PC-3 (cell line): ENCODE measurements around the gene EGLN1. TPM values are rescaled to one million over a fixed set of nuclear protein-coding genes. Genes with fewer than 3 reads are reported as not detected.
A peak's percentile ranks its signal among the peaks of the same experiment; 100 is the strongest.

Source experiments
- ATAC-seq: fragments of 200-7000 bp; cut with Tn5 transposase; 2 replicates; pipeline ENCODE4 v1.9.1; 2020; ENCODE audit warnings: mild to moderate bottlenecking, moderate library complexity
- BruUV-seq: library from RNA; stranded (reverse); fragments of 400-500 nt; replicated peaks from 2 replicates; lab custom pipeline; 2021; lab: Mats Ljungman, UMichigan
- CTCF ChIA-PET: fragments of 300-600 bp; sonication (Branson Sonifier 250); formaldehyde crosslinking; loops from one replicate; lab custom pipeline; 2022; ENCODE audit warnings: antibody characterized with exemption; lab: Charles Lee
- POLR2A ChIA-PET: fragments of 300-600 bp; sonication (Branson Sonifier 250); formaldehyde crosslinking; loops from one replicate; lab custom pipeline; 2022; ENCODE audit warnings: antibody characterized with exemption; ENCODE audit not compliant: unreplicated experiment; lab: Charles Lee
- DNase-seq: peaks from one replicate; pipeline ENCODE4 v3.0.0-alpha.2; 2015
- H2AFZ ChIP-seq: fragments of 300-600 bp; sonication (generic); 2 replicates; pipeline ENCODE4 v1.6.0; 2016; ENCODE audit warnings: antibody characterized with exemption, low read length
- H3F3A ChIP-seq: fragments of 300-600 bp; sonication (generic); one replicate; pipeline ENCODE4 v1.6.0; 2017; ENCODE audit warnings: antibody characterized with exemption, low read length, control low read depth, mild to moderate bottlenecking; ENCODE audit not compliant: unreplicated experiment
- H3K27ac ChIP-seq: fragments of 300-600 bp; sonication (generic); 2 replicates; pipeline ENCODE4 v1.5.1; 2016; ENCODE audit warnings: mild to moderate bottlenecking, low read length
- H3K27me3 ChIP-seq: fragments of 300-600 bp; sonication (generic); 2 replicates; pipeline ENCODE4 v1.6.1; 2016; ENCODE audit warnings: low read length, mixed read lengths
- H3K36me3 ChIP-seq: fragments of 300-600 bp; sonication (generic); 2 replicates; pipeline ENCODE4 v1.6.1; 2016; ENCODE audit warnings: low read depth, mixed run types, low read length, mixed read lengths
- H3K4me1 ChIP-seq: fragments of 300-600 bp; sonication (generic); 2 replicates; pipeline ENCODE4 v1.5.1; 2016; ENCODE audit warnings: low read length; ENCODE audit not compliant: insufficient read depth
- H3K4me2 ChIP-seq: fragments of 300-600 bp; sonication (generic); 2 replicates; pipeline ENCODE4 v1.6.0; 2016; ENCODE audit warnings: low read length
- H3K4me3 ChIP-seq: fragments of 300-600 bp; sonication (generic); 2 replicates; pipeline ENCODE4 v1.5.1; 2016; ENCODE audit warnings: mild to moderate bottlenecking, low read length, mixed read lengths
- H3K79me2 ChIP-seq: fragments of 300-600 bp; sonication (generic); 2 replicates; pipeline ENCODE4 v1.6.1; 2017; ENCODE audit warnings: low read length, mixed read lengths
- H3K9ac ChIP-seq: fragments of 300-600 bp; sonication (generic); 2 replicates; pipeline ENCODE4 v1.6.0; 2016; ENCODE audit warnings: mild to moderate bottlenecking, low read length
- H3K9me2 ChIP-seq: fragments of 300-600 bp; sonication (generic); replicated peaks from 2 replicates; pipeline ENCODE4 v1.6.1; 2016; ENCODE audit warnings: mixed run types, low read length, mixed read lengths
- H3K9me3 ChIP-seq: fragments of 300-600 bp; sonication (generic); 2 replicates; pipeline ENCODE4 v1.6.1; 2016; ENCODE audit warnings: low read length, mixed read lengths
- H4K20me1 ChIP-seq: fragments of 300-600 bp; sonication (generic); 2 replicates; pipeline ENCODE4 v1.6.1; 2016; ENCODE audit warnings: low read length, mixed read lengths
- CTCF ChIP-seq: fragments of 300-600 bp; sonication (generic); conservative IDR thresholded peaks from 2 replicates; pipeline ENCODE4 v1.5.1; 2017; ENCODE audit warnings: antibody characterized with exemption, low read depth, mild to moderate bottlenecking, low read length
- EZH2 ChIP-seq: fragments of 300-600 bp; sonication (generic); IDR thresholded peaks from one replicate; pipeline ENCODE4 v1.6.1; 2017; ENCODE audit warnings: antibody characterized with exemption, mild to moderate bottlenecking, low read length; ENCODE audit not compliant: unreplicated experiment
- EZH2phosphoT487 ChIP-seq: fragments of 300-600 bp; sonication (generic); IDR thresholded peaks from 2 replicates; pipeline ENCODE4 v1.6.1; 2018; ENCODE audit warnings: mild to moderate bottlenecking, antibody characterized with exemption, low read length, borderline replicate concordance
- intact Hi-C: fragments of 100-400 bp; cut with micrococcal nuclease; formaldehyde crosslinking; loops from 2 replicates; pipeline ENCODE4 v1.9.0; 2023
- total RNA-seq: library from RNA; depleted of rRNA; stranded (reverse); fragments of >200 nt; gene quantifications from 2 replicates; pipeline ENCODE4 v1.2.3, GENCODE V29; 2014

EGLN1 gene
- total RNA-seq, 1 experiment from 2014 or later, result 37.0 TPM

- intact Hi-C loops, result loop anchor here (2.0 kb wide), 1 partner anchor 25 kb away; no protein-coding TSS in a partner anchor
- DNase-seq, result no peak
- H3K36me3 ChIP-seq, result no peaks in the 10 kb centered on the region
- H3K4me1 ChIP-seq, result peaks cover 49% of the 10 kb centered on the region
- peaks cover 13% of the 10 kb centered on the region for H3F3A ChIP-seq
- H3K27ac ChIP-seq, result no peak overlapping the region
- H2AFZ ChIP-seq, result no peak overlapping the region
- TF ChIP-seq CTCF, result no peak
- no peak for TF ChIP-seq EZH2phosphoT487
- no peak for TF ChIP-seq EZH2
- peaks cover 4% of the 10 kb centered on the region; the same call in 1 of the 2 replicates for H4K20me1 ChIP-seq
- no peaks in the 10 kb centered on the region for H3K27me3 ChIP-seq
- no peaks in the 10 kb centered on the region for H3K9me3 ChIP-seq
- no peak for ATAC-seq
- no peak overlapping the region for H3K4me2 ChIP-seq
- CTCF ChIA-PET, result no interaction called here
- no peak overlapping the region for H3K9ac ChIP-seq
- no TSS peak for BruUV-seq
- POLR2A ChIA-PET, result interaction anchor here (0.6 kb wide), 1 partner anchor 48 kb away, joined by 10 read pairs; no protein-coding TSS in a partner anchor
- H3K79me2 ChIP-seq, result peaks cover 88% of the 10 kb centered on the region
- no peaks in the 10 kb centered on the region for H3K9me2 ChIP-seq
- H3K4me3 ChIP-seq, result no peak overlapping the region
These were observed 28.4 kb downstream of the EGLN1 start for GRCh38 chr1:231393668-231394067.

- POLR2A ChIA-PET, result no interaction called here
- H3F3A ChIP-seq, result peaks cover 13% of the 10 kb centered on the region
- no peak overlapping the region for H3K9ac ChIP-seq
- intact Hi-C loops, result no loop called here
- no peaks in the 10 kb centered on the region for H3K9me2 ChIP-seq
- no peak overlapping the region for H2AFZ ChIP-seq
- H3K79me2 ChIP-seq, result peaks cover 87% of the 10 kb centered on the region
- no peaks in the 10 kb centered on the region for H3K27me3 ChIP-seq
- H3K4me1 ChIP-seq, result peaks cover 59% of the 10 kb centered on the region
- TF ChIP-seq EZH2phosphoT487 (no peak), EZH2 (no peak), CTCF (no peak)
- ATAC-seq (no peak), DNase-seq (no peak)
- no peak overlapping the region for H3K4me3 ChIP-seq
- H3K27ac ChIP-seq, result no peak overlapping the region
- no TSS peak for BruUV-seq
- H3K4me2 ChIP-seq, result no peak overlapping the region
- H3K9me3 ChIP-seq, result no peaks in the 10 kb centered on the region
- no peaks in the 10 kb centered on the region for H3K36me3 ChIP-seq
- CTCF ChIA-PET, result no interaction called here
- peaks cover 7% of the 10 kb centered on the region; the same call in 1 of the 2 replicates for H4K20me1 ChIP-seq
These were observed 29.5 kb downstream of the EGLN1 start for GRCh38 chr1:231392389-231393131.

GRCh38 chr1:231390071-231390470 is 32.0 kb downstream of the EGLN1 start:
- H3K4me2 ChIP-seq, result peak overlapping the region; percentile 2; the same call in 1 of the 2 replicates

More at GRCh38 chr1:231390071-231390470, 32.0 kb downstream of the EGLN1 start:
- intact Hi-C loops, result no loop called here
- H3K9me2 ChIP-seq, result no peaks in the 10 kb centered on the region
- peaks cover 6% of the 10 kb centered on the region; the same call in 1 of the 2 replicates for H4K20me1 ChIP-seq
- H3K27me3 ChIP-seq, result no peaks in the 10 kb centered on the region
- ChIA-PET CTCF (no interaction called here), POLR2A (interaction anchor here (0.7 kb wide), 1 partner anchor 392 kb away, joined by 4 read pairs; no protein-coding TSS in a partner anchor)
- no TSS peak for BruUV-seq
- no peaks in the 10 kb centered on the region for H3K9me3 ChIP-seq
- ATAC-seq (peak; percentile 45), DNase-seq (peak; percentile 46)
- no peak overlapping the region for H3K9ac ChIP-seq
- H3K79me2 ChIP-seq, result peaks cover 92% of the 10 kb centered on the region
- peaks cover 7% of the 10 kb centered on the region for H3F3A ChIP-seq
- no peak overlapping the region for H2AFZ ChIP-seq
- peak overlapping the region; percentile 17; the same call in 1 of the 2 replicates for H3K27ac ChIP-seq
- H3K36me3 ChIP-seq, result no peaks in the 10 kb centered on the region
- H3K4me3 ChIP-seq, result no peak overlapping the region
- peaks cover 53% of the 10 kb centered on the region for H3K4me1 ChIP-seq
- TF ChIP-seq EZH2phosphoT487, result no peak
- TF ChIP-seq EZH2, result no peak
- TF ChIP-seq CTCF, result no peak
